OCI-LY7 (cell line): ENCODE results near the gene SPAG16.

Experiments used
- CTCF ChIP-seq: fragments of 200-600 bp; sonication (generic); conservative IDR thresholded peaks from 2 replicates; pipeline ENCODE4 v1.5.1; 2014; ENCODE audit warnings: mild to moderate bottlenecking, antibody characterized with exemption, low read length, moderate library complexity, mixed read lengths
- EZH2phosphoT487 ChIP-seq: fragments of 200-600 bp; sonication (generic); IDR thresholded peaks from 2 replicates; pipeline ENCODE4 v1.6.1; 2018; ENCODE audit warnings: low read depth, borderline replicate concordance, mild to moderate bottlenecking, mixed run types, antibody characterized with exemption, low read length, moderate library complexity, mixed read lengths

DNA sequence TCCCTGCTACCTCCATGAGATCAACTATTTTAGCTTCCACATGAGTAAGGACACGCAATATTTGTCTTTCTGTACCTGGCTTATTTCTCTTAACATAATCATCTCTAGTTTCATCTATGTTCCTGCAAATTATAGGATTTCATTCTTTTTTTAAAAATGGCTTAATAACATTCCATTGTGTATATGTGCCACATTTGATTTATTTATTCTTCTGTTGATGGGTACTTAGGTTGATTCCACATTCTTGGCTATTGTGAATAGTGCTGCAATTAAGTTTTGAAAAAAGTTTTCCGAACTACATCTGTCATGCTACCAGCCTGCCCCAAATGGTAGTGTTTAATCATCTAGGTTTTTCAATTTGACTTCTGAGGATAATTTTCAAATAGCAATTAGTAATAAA, 36.3 kb downstream of the SPAG16 start:
- TF ChIP-seq CTCF (no peak), EZH2phosphoT487 (no peak)
